GM12873 (cell line): Measurements from ENCODE around the gene UBA1.

Source experiments
- TF ChIP-seq, protein P1 (sequence below): IDR thresholded peaks from 2 replicates; pipeline ENCODE4 v1.5.1; 2012; ENCODE audit warnings: low read depth, mild to moderate bottlenecking, moderate library complexity, low read length, control low read depth; ENCODE audit not compliant: insufficient read depth; ENCODE audit errors: missing control alignments

The UBA1 gene

DNA sequence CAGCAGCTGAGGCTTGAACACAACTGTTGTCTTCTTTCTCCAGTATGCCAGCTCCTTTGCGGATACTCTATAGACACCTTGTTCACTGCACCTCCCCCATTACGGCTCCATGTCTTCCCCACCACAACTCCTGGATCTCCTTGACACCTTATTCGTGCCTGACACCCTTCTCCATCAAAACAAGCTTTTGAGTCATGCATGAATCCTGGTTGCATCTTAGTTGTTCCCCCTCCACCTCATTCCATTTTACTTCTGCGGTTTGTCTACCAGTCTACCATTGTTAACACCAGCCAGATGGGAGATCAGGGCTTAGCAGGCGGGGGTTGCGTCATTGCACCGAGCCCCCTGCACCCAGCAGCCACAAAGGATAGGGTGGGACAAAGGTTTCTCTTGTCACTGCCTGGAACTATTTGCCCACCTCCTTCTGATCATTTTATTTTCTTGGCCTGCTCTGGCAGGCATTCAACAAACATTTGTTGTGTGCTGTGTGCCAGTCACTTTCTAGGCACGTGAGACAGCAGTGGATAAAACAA, 22.8 kb downstream of the UBA1 start:
- TF ChIP-seq, protein P1, sequence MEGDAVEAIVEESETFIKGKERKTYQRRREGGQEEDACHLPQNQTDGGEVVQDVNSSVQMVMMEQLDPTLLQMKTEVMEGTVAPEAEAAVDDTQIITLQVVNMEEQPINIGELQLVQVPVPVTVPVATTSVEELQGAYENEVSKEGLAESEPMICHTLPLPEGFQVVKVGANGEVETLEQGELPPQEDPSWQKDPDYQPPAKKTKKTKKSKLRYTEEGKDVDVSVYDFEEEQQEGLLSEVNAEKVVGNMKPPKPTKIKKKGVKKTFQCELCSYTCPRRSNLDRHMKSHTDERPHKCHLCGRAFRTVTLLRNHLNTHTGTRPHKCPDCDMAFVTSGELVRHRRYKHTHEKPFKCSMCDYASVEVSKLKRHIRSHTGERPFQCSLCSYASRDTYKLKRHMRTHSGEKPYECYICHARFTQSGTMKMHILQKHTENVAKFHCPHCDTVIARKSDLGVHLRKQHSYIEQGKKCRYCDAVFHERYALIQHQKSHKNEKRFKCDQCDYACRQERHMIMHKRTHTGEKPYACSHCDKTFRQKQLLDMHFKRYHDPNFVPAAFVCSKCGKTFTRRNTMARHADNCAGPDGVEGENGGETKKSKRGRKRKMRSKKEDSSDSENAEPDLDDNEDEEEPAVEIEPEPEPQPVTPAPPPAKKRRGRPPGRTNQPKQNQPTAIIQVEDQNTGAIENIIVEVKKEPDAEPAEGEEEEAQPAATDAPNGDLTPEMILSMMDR, result no peak

DNA sequence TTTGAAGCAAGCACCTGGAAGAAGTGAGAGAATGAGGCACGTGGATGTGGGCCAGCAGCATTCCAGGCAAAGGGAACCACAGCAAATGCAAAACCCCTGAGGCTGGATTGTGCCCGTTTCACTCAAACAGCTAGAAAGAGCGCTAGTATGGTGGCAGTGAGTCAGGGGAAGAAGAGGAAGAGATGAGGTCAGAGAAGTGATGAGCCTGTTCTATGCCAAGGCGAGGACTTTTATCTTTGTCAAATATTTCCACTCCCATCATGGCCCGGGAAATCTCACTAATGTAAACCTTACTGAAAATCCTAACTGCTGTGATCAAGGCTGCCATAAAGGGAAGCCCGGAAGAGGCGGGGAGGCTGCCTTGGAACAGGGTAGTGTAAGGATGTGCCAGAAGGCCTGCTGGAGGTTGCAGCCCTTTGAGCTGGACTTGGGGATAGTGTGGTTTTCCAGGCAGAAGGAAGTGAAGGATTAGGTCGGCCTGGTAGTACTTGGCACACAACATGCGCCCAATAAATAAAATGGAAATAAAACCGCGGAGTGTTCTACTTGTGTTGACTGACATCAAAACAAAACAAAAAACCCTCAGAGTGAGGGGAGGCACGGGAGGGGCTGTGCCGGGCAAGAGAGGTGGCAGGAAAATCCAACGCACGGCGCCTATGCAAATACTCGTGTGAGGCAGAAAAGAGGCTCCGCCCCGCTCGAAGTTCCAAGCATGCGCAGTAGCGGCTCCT, 23.7 kb downstream of the UBA1 start:
- TF ChIP-seq, protein P1, result no peak

DNA sequence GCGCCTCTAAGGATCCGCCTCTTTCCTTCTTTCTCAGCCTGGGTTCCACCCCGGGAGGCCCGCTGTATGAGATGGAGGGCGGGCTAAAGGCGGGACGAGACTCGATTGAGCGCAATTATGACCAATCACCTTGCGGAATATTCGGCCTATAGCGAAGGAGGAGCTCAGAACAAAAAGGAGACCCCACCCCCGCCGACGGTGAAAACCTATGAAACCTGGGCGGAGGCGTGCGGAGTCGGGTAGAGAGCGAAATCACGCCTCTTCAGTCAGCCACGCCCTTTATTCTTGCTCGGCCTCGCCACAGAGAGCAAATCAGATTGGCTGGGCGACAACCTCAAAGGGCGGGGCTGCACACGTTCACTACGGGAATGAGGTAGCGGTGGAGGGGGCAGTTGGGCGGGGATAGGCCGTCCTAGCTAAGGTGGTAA, 24.2 kb downstream of the UBA1 start:
- TF ChIP-seq, protein P1, result no peak

DNA sequence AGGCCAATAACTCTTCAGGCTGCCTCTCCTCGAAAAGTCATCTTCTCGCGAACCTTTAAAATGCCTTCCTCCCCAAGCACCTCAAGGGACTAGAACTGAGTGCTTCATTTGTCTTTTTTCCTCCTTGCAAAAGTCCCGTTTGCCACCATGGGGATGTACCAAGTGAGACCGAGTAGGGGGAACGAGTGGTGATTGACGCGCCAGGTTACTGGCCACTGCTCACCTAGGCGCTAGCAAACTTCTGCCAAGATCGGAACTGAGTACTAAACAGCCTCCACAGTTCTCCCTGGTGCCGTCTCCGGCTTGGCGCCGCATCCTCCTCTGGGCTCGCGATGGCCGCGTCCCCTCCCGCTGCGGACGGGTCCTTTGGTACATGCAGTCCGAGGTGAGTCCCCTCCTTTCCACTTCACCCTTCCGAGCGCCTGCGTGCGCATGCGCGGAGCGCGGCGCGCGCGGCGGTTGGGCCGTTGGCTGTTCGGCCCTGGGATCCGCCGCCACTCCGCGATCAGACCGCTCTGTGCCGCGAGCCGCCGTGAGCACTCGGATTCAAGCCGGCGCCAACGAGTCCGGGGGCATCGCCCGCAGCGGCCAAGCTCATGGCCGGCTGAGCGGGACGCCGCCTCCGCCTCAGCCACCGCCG, 24.8 kb downstream of the UBA1 start, which contains the start of gene CDK16:
Gene CDK16, plus strand, starts transcription at position 402 of the 640 bp plus-strand sequence. CDS start 4,877 bp downstream, outside the sequence.
- TF ChIP-seq, protein P1, result no peak

DNA sequence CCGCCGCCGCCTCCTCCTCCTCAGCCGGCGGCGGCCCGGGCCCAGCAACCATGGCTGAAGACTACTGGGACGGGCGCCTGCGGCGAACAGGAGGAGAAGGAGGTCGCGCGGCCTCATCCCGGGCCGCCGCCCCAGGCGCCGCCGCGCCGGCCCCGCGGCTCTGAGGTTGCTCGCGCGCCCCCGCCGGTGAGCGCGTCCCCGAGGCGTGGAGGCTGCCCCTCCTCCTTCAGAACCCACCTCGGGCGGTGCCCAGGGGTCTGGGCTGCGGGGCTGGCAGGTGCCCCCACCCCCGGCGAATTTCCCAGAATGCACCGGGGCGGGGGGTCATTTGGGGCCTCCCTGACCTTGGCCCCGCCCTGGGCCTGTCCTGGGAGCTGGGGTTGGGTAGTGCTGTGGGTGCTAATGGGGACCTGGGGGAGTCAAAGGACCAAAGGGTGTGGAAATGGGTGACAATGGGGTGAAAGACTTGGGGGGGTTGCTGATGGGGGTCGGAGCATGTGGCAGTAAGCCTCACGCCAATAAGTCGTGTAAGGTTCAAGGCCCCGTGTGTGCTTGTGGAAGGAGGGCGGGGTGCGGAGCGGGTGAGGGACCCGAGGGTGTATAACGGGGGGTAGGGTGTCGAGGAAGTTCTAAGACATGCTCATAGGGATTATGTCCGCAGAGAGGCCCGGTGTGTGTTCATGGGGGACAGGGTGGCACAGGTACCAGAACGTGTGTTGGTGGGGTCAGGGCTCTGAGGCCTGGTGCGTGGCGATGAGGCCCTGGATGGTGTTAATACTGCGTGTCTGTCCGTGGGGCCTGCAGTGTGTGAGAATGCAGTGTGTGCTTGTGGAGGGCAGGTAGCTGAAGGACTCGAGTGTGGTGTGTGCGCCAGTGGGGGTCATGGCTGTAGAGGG, 25.5 kb downstream of the UBA1 start:
- TF ChIP-seq, protein P1, result no peak

DNA sequence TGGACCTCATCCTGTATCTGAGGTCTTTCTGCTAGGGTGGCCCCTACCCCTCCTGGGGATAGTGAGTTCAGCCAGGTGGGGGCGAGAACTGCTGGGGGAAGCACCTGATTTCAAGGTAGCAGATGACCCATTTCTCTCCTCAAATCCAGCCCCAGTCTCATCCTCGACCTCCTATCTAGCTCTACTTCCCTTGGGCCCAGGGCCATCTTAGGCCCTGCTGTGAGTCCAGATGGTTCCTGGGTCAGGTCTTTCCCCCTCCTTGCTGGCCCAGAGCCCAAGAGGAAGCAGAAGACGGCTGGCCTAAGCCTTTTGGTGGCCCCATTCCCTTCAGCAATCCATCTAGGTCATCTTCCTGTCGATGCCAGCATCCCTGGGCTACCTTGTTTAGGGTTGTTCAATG, 28.1 kb downstream of the UBA1 start:
- TF ChIP-seq, protein P1, result no peak

DNA sequence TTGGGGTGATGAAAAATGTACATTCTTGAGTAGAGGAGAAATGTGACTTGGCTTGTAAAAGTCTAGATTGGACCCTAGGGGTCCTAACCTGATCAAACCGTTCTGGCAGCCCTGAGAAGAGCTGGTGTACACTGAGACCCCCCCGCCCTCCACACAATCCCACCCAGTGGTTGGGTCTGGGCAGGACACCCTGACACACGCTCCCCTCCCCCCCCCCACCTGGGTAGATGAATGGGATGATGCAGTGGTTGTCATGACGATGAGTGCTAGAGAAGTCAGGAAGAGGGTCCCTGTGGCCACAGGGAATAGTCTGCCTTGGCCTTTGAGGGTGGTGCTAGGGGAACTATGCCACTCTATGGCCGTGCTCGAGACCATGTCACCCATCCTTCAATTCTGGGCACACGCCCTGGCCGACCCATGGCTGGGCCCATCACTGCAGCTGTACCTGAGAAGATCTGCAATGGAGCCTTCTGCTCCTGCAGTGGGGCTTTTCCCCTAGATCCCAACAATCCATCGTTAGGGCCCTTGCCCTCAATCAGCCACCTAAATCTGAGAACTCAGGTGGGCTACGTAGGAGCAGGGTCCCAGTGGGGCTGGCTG, 29.2 kb downstream of the UBA1 start:
- TF ChIP-seq, protein P1, result no peak
